Measurements from ENCODE around the gene LCAT.

DNA sequence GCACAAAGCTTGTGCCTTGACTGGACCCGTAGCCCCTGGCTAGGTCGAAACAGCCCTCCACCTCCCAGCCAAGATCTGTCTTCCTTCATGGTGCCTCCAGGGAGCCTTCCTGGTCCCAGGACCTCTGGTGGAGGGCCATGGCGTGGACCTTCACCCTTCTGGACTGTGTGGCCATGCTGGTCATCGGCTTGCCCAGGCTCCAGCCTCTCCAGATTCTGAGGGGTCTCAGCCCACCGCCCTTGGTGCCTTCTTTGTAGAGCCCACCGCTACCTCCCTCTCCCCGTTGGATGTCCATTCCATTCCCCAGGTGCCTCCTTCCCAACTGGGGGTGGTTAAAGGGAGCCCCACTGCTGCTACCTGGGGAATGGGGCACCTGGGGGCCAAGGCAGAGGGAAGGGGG is 15.8 kb downstream of the LCAT start:
- TF ChIP-seq CTCF (optimal IDR thresholded peaks at IDR 0.05 in 1 of 3, IDR thresholded peaks at IDR 0.05 in 1 of 3, conservative IDR thresholded peaks at IDR 0.05 in 1 of 3; ENCODE audit: extremely low read depth in 1 of 3, insufficient read depth in 2 of 3, low read length in 3 of 3), result no peak
- TF ChIP-seq EZH2 (IDR thresholded peaks at IDR 0.05; ENCODE audit: low read length), result no peak
